NT2/D1 (cell line): ENCODE data around the gene MYOZ3.
A peak's percentile ranks its signal among the peaks of the same experiment; 100 is the strongest.

ENCODE experiments used
- SUZ12 ChIP-seq: IDR thresholded peaks from 2 replicates; pipeline ENCODE4 v1.6.1; 2011; ENCODE audit not compliant: insufficient read length, insufficient read depth; ENCODE audit errors: extremely low read depth
- YY1 ChIP-seq: IDR thresholded peaks from 2 replicates; pipeline ENCODE4 v1.6.1; 2011; ENCODE audit not compliant: insufficient read length, insufficient read depth
- ZNF274 ChIP-seq: IDR thresholded peaks from 2 replicates; pipeline ENCODE4 v1.6.1; 2011; ENCODE audit warnings: mild to moderate bottlenecking, low read depth, low read length

GRCh38 chr5:150700594-150701377 is 39.7 kb downstream of the MYOZ3 start, which contains the start of gene RBM22:
- TF ChIP-seq ZNF274, result no peak
- TF ChIP-seq YY1, result peak; percentile 32
- no peak for TF ChIP-seq SUZ12
